K562 (cell line): ENCODE measurements around the gene MBIP. TPM values are rescaled to one million over a fixed set of nuclear protein-coding genes. Genes with fewer than 3 reads are reported as not detected.
A peak's percentile ranks its signal among the peaks of the same experiment; 100 is the strongest.

Experiments used
- ATAC-seq: fragments of 200-7000 bp; cut with Tn5 transposase; 3 replicates; pipeline ENCODE4 v1.9.1; 2020; ENCODE audit warnings: moderate library complexity
- BruUV-seq: library from RNA; stranded (reverse); fragments of 400-500 nt; replicated peaks from 2 replicates; lab custom pipeline; 2021; lab: Mats Ljungman, UMichigan
- CTCF ChIA-PET: fragments of 300-600 bp; formaldehyde crosslinking; extraction: SDS; loops from one replicate; lab custom pipeline; 2021; ENCODE audit warnings: low intra/inter-chr PET ratio; lab: Yijun Ruan, JAX
- POLR2A ChIA-PET: fragments of 300-600, 350-650 bp; sonication (Branson Sonifier 250); formaldehyde crosslinking; extraction: SDS; loops from one replicate; lab custom pipeline; 2021; ENCODE audit warnings: antibody characterized with exemption, inconsistent platforms; lab: Yijun Ruan, JAX
- DNase-seq, 4 experiments: peaks; one replicate each; pipeline versions ENCODE4 v3.0.0 to v3.0.0-alpha.2; 2011 to 2018; ENCODE audit warnings: low spot score in 3 of 4, mixed read lengths in 3 of 4; ENCODE audit errors: extremely low read depth in 1 of 4
- FAIRE-seq: peaks from 2 replicates; lab custom pipeline; 2011; peaks lifted over from hg19 to GRCh38; lab: Jason Lieb, UNC
- H2AFZ ChIP-seq: 2 replicates; pipeline ENCODE4 v1.6.0; 2011; ENCODE audit warnings: low read depth, low read length, control low read depth, inconsistent platforms
- H3K27ac ChIP-seq: fragments of 200-600 bp; 3 replicates; pipeline ENCODE4 v1.8.0; 2011; ENCODE audit warnings: low read depth, mild to moderate bottlenecking, control low read depth, inconsistent platforms, low read length, moderate library complexity, mixed read lengths; ENCODE audit errors: extremely low read depth
- H3K27me3 ChIP-seq, 2 experiments: fragments of 300-600 bp in 1 of 2; 2 replicates in 1 of 2; 3 replicates in 1 of 2; pipeline versions ENCODE4 v1.6.0 to v1.8.0; 2011; ENCODE audit warnings: inconsistent platforms in 2 of 2, low read length in 2 of 2, mild to moderate bottlenecking in 1 of 2, mixed read lengths in 1 of 2, moderate library complexity in 1 of 2; ENCODE audit not compliant: control insufficient read depth in 2 of 2, insufficient read depth in 2 of 2
- H3K36me3 ChIP-seq: fragments of 300-600 bp; 3 replicates; pipeline ENCODE4 v1.8.0; 2011; ENCODE audit warnings: mild to moderate bottlenecking, low read length, inconsistent platforms; ENCODE audit not compliant: control insufficient read depth, insufficient read depth
- H3K4me1 ChIP-seq, 2 experiments: fragments of 200-600 bp in 1 of 2; replicated peaks in 1 of 2; 2 replicates in 1 of 2; 3 replicates in 1 of 2; pipeline versions ENCODE4 v1.5.1 to v1.8.0; 2011; ENCODE audit warnings: inconsistent platforms in 2 of 2, low read length in 2 of 2, mild to moderate bottlenecking in 1 of 2, mixed read lengths in 1 of 2, moderate library complexity in 1 of 2; ENCODE audit not compliant: control insufficient read depth in 2 of 2, insufficient read depth in 2 of 2
- H3K4me2 ChIP-seq: 2 replicates; pipeline ENCODE4 v1.6.1; 2011; ENCODE audit warnings: low read length, control low read depth, inconsistent platforms, mixed read lengths; ENCODE audit not compliant: insufficient read depth
- H3K4me3 ChIP-seq: fragments of 200-600 bp; sonication (generic), shearing (Covaris generic); 2 replicates; pipeline ENCODE4 v1.5.1; 2016; ENCODE audit warnings: control low read depth, inconsistent platforms
- H3K79me2 ChIP-seq: fragments of 200-600 bp; 3 replicates; pipeline ENCODE4 v1.8.0; 2011; ENCODE audit warnings: low read length, inconsistent platforms; ENCODE audit not compliant: control insufficient read depth, insufficient read depth
- H3K9ac ChIP-seq, 2 experiments: 2 replicates each; pipeline versions ENCODE4 v1.6.0 to v1.6.1; 2011; ENCODE audit warnings: low read depth in 2 of 2, low read length in 2 of 2, control low read depth in 1 of 2, inconsistent platforms in 1 of 2, mild to moderate bottlenecking in 1 of 2, mixed read lengths in 1 of 2; ENCODE audit not compliant: insufficient read depth in 1 of 2
- H3K9me1 ChIP-seq: one replicate; pipeline ENCODE4 v1.6.0; 2011; ENCODE audit warnings: inconsistent platforms, mild to moderate bottlenecking, low read length, moderate library complexity; ENCODE audit not compliant: control insufficient read depth, insufficient read depth
- H3K9me3 ChIP-seq: replicated peaks from 2 replicates; pipeline ENCODE4 v1.5.1; 2011; ENCODE audit warnings: low read depth, low read length, inconsistent platforms; ENCODE audit not compliant: control insufficient read depth, insufficient read depth
- H4K20me1 ChIP-seq: replicated peaks from 2 replicates; pipeline ENCODE4 v1.6.1; 2011; ENCODE audit warnings: low read length, inconsistent platforms, mixed read lengths; ENCODE audit not compliant: control insufficient read depth, insufficient read depth
- CTCF ChIP-seq, 3 experiments: IDR thresholded peaks in 2 of 3; conservative IDR thresholded peaks in 1 of 3; 2 replicates each; pipeline ENCODE4 v1.5.1; 2011 to 2012; ENCODE audit warnings: low read length in 3 of 3, mild to moderate bottlenecking in 3 of 3, control low read depth in 2 of 3, improper control_type of control experiment in 1 of 3, inconsistent platforms in 1 of 3, low read depth in 1 of 3, mixed read lengths in 1 of 3, moderate library complexity in 1 of 3; ENCODE audit not compliant: insufficient read depth in 2 of 3
- MEIS2 ChIP-seq: fragments of 450-650 bp; IDR thresholded peaks from 2 replicates; pipeline ENCODE4 v1.6.1; 2014; ENCODE audit warnings: mild to moderate bottlenecking; ENCODE audit not compliant: partially characterized antibody
- NFYB ChIP-seq: IDR thresholded peaks from 2 replicates; pipeline ENCODE4 v1.6.1; 2011; ENCODE audit warnings: mild to moderate bottlenecking, moderate library complexity; ENCODE audit not compliant: insufficient read length; ENCODE audit errors: extremely low read depth
- RAD21 ChIP-seq, 2 experiments: fragments of 250-450 bp in 1 of 2; fragments of 450-650 bp in 1 of 2; sonication (Bioruptor Pico) in 1 of 2; formaldehyde crosslinking in 1 of 2; IDR thresholded peaks in 1 of 2; conservative IDR thresholded peaks in 1 of 2; 2 replicates each; pipeline versions ENCODE4 v1.4.0 to v1.8.0; 2020 to 2022; ENCODE audit warnings: mild to moderate bottlenecking in 2 of 2, moderate library complexity in 1 of 2
- ZNF12 ChIP-seq: sonication (generic); formaldehyde crosslinking; IDR thresholded peaks from 2 replicates; pipeline ENCODE4 v1.4.0; 2020; ENCODE audit warnings: mild to moderate bottlenecking, missing genetic modification reagents
- ZNF57 ChIP-seq: fragments of 450-650 bp; formaldehyde crosslinking; IDR thresholded peaks from 2 replicates; pipeline ENCODE4 v1.4.0; 2020; ENCODE audit warnings: mild to moderate bottlenecking, moderate library complexity
- ZNF79 ChIP-seq: fragments of 250-450 bp; sonication (Bioruptor Pico); IDR thresholded peaks from 2 replicates; pipeline ENCODE4 v1.4.0; 2020; ENCODE audit warnings: low read depth, mild to moderate bottlenecking, moderate library complexity
- WGBS: fragments of 100-300 bp; shearing (Covaris generic); methylation state at CpG from one replicate; pipeline ENCODE4 v1.1.6; 2016; ENCODE audit warnings: low coverage, mixed read lengths; ENCODE audit not compliant: insufficient coverage; ENCODE audit errors: missing lambda C conversion rate; 5-methylcytosine and 5-hydroxymethylcytosine counted together
- in situ Hi-C: fragments of 300-500 bp; cut with MboI; formaldehyde crosslinking; loops from 4 replicates; pipeline ENCODE4 v1.15.0; 2018; ENCODE audit warnings: inconsistent platforms, mixed read lengths
- intact Hi-C: fragments of 100-400 bp; cut with micrococcal nuclease; formaldehyde crosslinking; loops from 2 replicates; pipeline ENCODE4 v1.14.2; 2022
- polyA plus RNA-seq, 8 experiments: library from polyadenylated mRNA; depleted of rRNA in 4 of 8; stranded (reverse) in 5 of 8; unstranded in 3 of 8; fragments of >200 nt; fragmentation: Nextera tagmentation in 2 of 8; fragmentation: Illumina TruSeq in 1 of 8; extraction: Ambion mirVana in 2 of 8; extraction: Trizol in 1 of 8; gene quantifications; 2 replicates each; pipeline versions ENCODE4 v1.2.1 to v1.2.3, GENCODE V29; 2011 to 2014; ENCODE audit warnings: inconsistent platforms in 1 of 8, missing spikeins in 1 of 8
- total RNA-seq, 7 experiments: library from RNA; depleted of rRNA in 6 of 7; stranded (reverse); fragments of >200 nt in 6 of 7; fragmentation: Illumina TruSeq in 2 of 7; extraction: Trizol in 2 of 7; gene quantifications; 2 replicates each; pipeline versions ENCODE4 v1.2.1 to v1.2.3, GENCODE V29; 2011 to 2021; ENCODE audit warnings: low replicate concordance in 1 of 7
- TF ChIP-seq, protein P1 (sequence below): fragments of 450-650 bp; IDR thresholded peaks from 2 replicates; pipeline ENCODE4 v1.6.1; 2016
- TF ChIP-seq, protein P2 (sequence below), 2 experiments: fragments of 450-650 bp; formaldehyde crosslinking in 1 of 2; IDR thresholded peaks; 2 replicates each; pipeline versions ENCODE4 v1.4.0 to v1.6.1; 2014 to 2020; ENCODE audit warnings: mild to moderate bottlenecking in 2 of 2, borderline replicate concordance in 1 of 2, low read depth in 1 of 2

The MBIP gene
- total and polyA plus RNA-seq, 9 of the 15 experiments (the other 6 are each of a cell fraction or from before 2014, with no cell fraction given) = 8.4 to 31.1 (median 19.4) TPM

DNA sequence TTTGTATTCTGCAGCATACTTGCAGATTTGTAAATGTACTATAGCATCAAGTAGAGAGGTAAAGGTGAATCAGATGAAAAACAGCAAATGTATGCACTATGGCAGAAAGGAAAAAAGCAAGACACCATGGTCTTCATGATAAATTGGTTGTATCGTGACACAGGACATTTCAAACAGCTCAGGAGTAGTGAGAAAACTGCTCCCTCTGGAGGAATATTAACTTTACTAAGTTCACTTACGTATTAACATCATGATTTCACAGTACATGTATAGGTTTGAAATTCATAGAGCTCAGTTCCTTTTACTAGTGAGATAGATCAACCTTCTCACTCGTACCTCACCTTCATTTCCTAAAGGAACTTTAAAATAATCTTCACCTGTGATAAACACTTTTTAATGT is 6.5 kb downstream of the MBIP start:
- H3K36me3 ChIP-seq = peaks cover 43% of the 10 kb centered on the region
- POLR2A ChIA-PET = interaction anchor here (0.9 kb wide), 1 partner anchor 18 kb away, joined by 4 read pairs; no protein-coding TSS in a partner anchor

More for the DNA sequence above, 6.5 kb downstream of the MBIP start:
- Histone ChIP-seq H3K9me1 (no peaks in the 10 kb centered on the region), H3K4me2 (no peak overlapping the region), H3K4me3 (no peak overlapping the region), H3K4me1 (peaks cover 0 to 2% of the 10 kb centered on the region in 2 experiments; a peak in 1 of 5 replicates), H3K79me2 (peaks cover 39% of the 10 kb centered on the region), H3K27ac (no peak overlapping the region), H2AFZ (no peak overlapping the region), H3K9me3 (no peaks in the 10 kb centered on the region), H3K9ac (no peak overlapping the region), H4K20me1 (no peaks in the 10 kb centered on the region), H3K27me3 (no peaks in the 10 kb centered on the region)
- DNase-seq (peak in 1 of 4 experiments; percentile 12), FAIRE-seq (no peak), ATAC-seq (peak; percentile 67)
- no TSS peak for BruUV-seq
- TF ChIP-seq ZNF12 (CRISPR knock-in tag) = no peak
- TF ChIP-seq, protein P1, sequence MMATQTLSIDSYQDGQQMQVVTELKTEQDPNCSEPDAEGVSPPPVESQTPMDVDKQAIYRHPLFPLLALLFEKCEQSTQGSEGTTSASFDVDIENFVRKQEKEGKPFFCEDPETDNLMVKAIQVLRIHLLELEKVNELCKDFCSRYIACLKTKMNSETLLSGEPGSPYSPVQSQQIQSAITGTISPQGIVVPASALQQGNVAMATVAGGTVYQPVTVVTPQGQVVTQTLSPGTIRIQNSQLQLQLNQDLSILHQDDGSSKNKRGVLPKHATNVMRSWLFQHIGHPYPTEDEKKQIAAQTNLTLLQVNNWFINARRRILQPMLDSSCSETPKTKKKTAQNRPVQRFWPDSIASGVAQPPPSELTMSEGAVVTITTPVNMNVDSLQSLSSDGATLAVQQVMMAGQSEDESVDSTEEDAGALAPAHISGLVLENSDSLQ = peak; percentile 13; the same call in 1 of the 2 replicates
- peak in 1 of 2 experiments; percentile 53; a peak in 2 of 4 replicates for TF ChIP-seq RAD21 (CRISPR knock-in tag; conservative IDR thresholded peaks at IDR 0.05 in 1 of 2, IDR thresholded peaks at IDR 0.05 in 1 of 2)
- TF ChIP-seq ZNF57 (CRISPR knock-in tag) = no peak
- TF ChIP-seq MEIS2 = peak; percentile 42
- TF ChIP-seq CTCF (IDR thresholded peaks at IDR 0.05 in 2 of 3, conservative IDR thresholded peaks at IDR 0.05 in 1 of 3; ENCODE audit: insufficient read depth in 2 of 3, low read depth in 1 of 3, low read length in 3 of 3) = peak in 1 of 3 experiments; percentile 32; a peak in 1 of 6 replicates
- no peak for TF ChIP-seq NFYB
- TF ChIP-seq, protein P2, sequence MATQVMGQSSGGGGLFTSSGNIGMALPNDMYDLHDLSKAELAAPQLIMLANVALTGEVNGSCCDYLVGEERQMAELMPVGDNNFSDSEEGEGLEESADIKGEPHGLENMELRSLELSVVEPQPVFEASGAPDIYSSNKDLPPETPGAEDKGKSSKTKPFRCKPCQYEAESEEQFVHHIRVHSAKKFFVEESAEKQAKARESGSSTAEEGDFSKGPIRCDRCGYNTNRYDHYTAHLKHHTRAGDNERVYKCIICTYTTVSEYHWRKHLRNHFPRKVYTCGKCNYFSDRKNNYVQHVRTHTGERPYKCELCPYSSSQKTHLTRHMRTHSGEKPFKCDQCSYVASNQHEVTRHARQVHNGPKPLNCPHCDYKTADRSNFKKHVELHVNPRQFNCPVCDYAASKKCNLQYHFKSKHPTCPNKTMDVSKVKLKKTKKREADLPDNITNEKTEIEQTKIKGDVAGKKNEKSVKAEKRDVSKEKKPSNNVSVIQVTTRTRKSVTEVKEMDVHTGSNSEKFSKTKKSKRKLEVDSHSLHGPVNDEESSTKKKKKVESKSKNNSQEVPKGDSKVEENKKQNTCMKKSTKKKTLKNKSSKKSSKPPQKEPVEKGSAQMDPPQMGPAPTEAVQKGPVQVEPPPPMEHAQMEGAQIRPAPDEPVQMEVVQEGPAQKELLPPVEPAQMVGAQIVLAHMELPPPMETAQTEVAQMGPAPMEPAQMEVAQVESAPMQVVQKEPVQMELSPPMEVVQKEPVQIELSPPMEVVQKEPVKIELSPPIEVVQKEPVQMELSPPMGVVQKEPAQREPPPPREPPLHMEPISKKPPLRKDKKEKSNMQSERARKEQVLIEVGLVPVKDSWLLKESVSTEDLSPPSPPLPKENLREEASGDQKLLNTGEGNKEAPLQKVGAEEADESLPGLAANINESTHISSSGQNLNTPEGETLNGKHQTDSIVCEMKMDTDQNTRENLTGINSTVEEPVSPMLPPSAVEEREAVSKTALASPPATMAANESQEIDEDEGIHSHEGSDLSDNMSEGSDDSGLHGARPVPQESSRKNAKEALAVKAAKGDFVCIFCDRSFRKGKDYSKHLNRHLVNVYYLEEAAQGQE (IDR thresholded peaks at IDR 0.05; ENCODE audit: borderline replicate concordance) = peak; percentile 27; the same call in 1 of the 2 replicates
- TF ChIP-seq, protein P2 (CRISPR knock-in tag; IDR thresholded peaks at IDR 0.05; ENCODE audit: low read depth) = no peak
- TF ChIP-seq ZNF79 (CRISPR knock-in tag) = no peak
- 69% methylated on average over 2 of the region's 3 CpGs for WGBS
- in situ Hi-C loops (no loop called here), intact Hi-C loops (no loop called here)
- CTCF ChIA-PET = interaction anchor here (0.6 to 0.7 kb wide), 2 partner anchors 115 to 1173 kb away, joined by 3 read pairs; no protein-coding TSS in a partner anchor
